Stimulated activated CD4-positive, alpha-beta T cell treated with anti-CD3 and anti-CD28 coated beads, Interleukin-12 subunit alpha, Interleukin-12 subunit beta, amount 100 ng/mL, for 4 hours (primary cell): Measurements from ENCODE around the gene LRIG3.
"Not testable (repeated sequence)": the region's sequence is repeated elsewhere in the genome, so short reads cannot be mapped to it uniquely, and the experiment has no call there.

Experiments
- DNase-seq: peaks from one replicate; pipeline ENCODE4 v3.0.0-alpha.2; 2020

The LRIG3 gene

GRCh38 chr12:58920102-58920960 lies at the start of gene LRIG3:
TSS of gene LRIG3 (minus strand) at chr12:58920504. CDS start at chr12:58920235, 269 bp downstream.
- no peak for DNase-seq

GRCh38 chr12:58969237-58969636 lies 48.9 kb upstream of the LRIG3 start:
- no peak for DNase-seq

GRCh38 chr12:58967561-58967960 lies 47.3 kb upstream of the LRIG3 start:
- no peak for DNase-seq

GRCh38 chr12:58966939-58967338 lies 46.6 kb upstream of the LRIG3 start:
- no peak for DNase-seq

- DNase-seq = no peak
These were observed 45.3 kb upstream of the LRIG3 start for GRCh38 chr12:58965568-58965967.

- no peak for DNase-seq
These were observed 43.5 kb upstream of the LRIG3 start for GRCh38 chr12:58963844-58964243.

GRCh38 chr12:58961906-58962305 lies 41.6 kb upstream of the LRIG3 start:
- no peak for DNase-seq

GRCh38 chr12:58961166-58961565 lies 40.9 kb upstream of the LRIG3 start:
- no peak for DNase-seq

GRCh38 chr12:58959639-58960300 lies 39.5 kb upstream of the LRIG3 start:
- no peak for DNase-seq

- no peak for DNase-seq
These were observed 37.0 kb upstream of the LRIG3 start for GRCh38 chr12:58957298-58957697.

- no peak for DNase-seq
These were observed 35.5 kb upstream of the LRIG3 start for GRCh38 chr12:58955849-58956248.

GRCh38 chr12:58954002-58954401 lies 33.7 kb upstream of the LRIG3 start:
- DNase-seq = no peak

- DNase-seq = no peak
These were observed 30.4 kb upstream of the LRIG3 start for GRCh38 chr12:58950739-58951100.

- not testable (repeated sequence) for DNase-seq
These were observed 29.8 kb upstream of the LRIG3 start for GRCh38 chr12:58949954-58950738.

GRCh38 chr12:58943079-58943478 lies 22.8 kb upstream of the LRIG3 start:
- DNase-seq = no peak

GRCh38 chr12:58942345-58942744 lies 22.0 kb upstream of the LRIG3 start:
- DNase-seq = no peak

- no peak for DNase-seq
These were observed 19.2 kb upstream of the LRIG3 start for GRCh38 chr12:58939399-58940100.

GRCh38 chr12:58938440-58938839 lies 18.1 kb upstream of the LRIG3 start:
- DNase-seq = no peak

- DNase-seq = no peak
These were observed 14.2 kb upstream of the LRIG3 start for GRCh38 chr12:58934528-58934927.

GRCh38 chr12:58932806-58933681 lies 12.7 kb upstream of the LRIG3 start:
- DNase-seq = no peak

- no peak for DNase-seq
These were observed 11.2 kb upstream of the LRIG3 start for GRCh38 chr12:58931518-58931917.

GRCh38 chr12:58930770-58931324 lies 10.5 kb upstream of the LRIG3 start:
- DNase-seq = no peak
